CD4-positive, alpha-beta T cell (primary cell): ENCODE data around the gene GFER. TPM values are rescaled to one million over a fixed set of nuclear protein-coding genes. Genes with fewer than 3 reads are reported as not detected.

Source experiments
- ATAC-seq: fragments of 200-7000 bp; cut with Tn5 transposase; one replicate; pipeline ENCODE4 v1.10.0; 2022; ENCODE audit warnings: mild to moderate bottlenecking; ENCODE audit not compliant: poor library complexity
- CTCF ChIA-PET: fragments of 350-600 bp; sonication (Branson Sonifier 250); formaldehyde crosslinking; loops from one replicate; lab custom pipeline; 2021; ENCODE audit warnings: antibody characterized with exemption, inconsistent platforms; lab: Charles Lee
- POLR2A ChIA-PET: fragments of 350-600 bp; sonication (Branson Sonifier 250); formaldehyde crosslinking; loops from one replicate; lab custom pipeline; 2021; ENCODE audit warnings: antibody characterized with exemption, inconsistent platforms; lab: Charles Lee
- DNase-seq, 14 experiments: peaks; one replicate each; pipeline ENCODE4 v3.0.0-alpha.2; 2013 to 2020; ENCODE audit warnings: mixed read lengths in 2 of 14
- H3K27ac ChIP-seq, 2 donors: one replicate each; pipeline versions ENCODE4 v1.5.1 to v1.7.0; 2013; ENCODE audit warnings: low read length in 2 of 2, low read depth in 1 of 2, mild to moderate bottlenecking in 1 of 2
- H3K27me3 ChIP-seq, 2 experiments: 1 replicate in 1 of 2; 2 replicates in 1 of 2; pipeline versions ENCODE4 v1.6.1 to v1.7.0; 2013; ENCODE audit warnings: low read length in 2 of 2, control low read depth in 1 of 2, mild to moderate bottlenecking in 1 of 2, moderate library complexity in 1 of 2; ENCODE audit not compliant: insufficient read depth in 2 of 2, control insufficient read depth in 1 of 2
- H3K36me3 ChIP-seq: one replicate; pipeline ENCODE4 v1.6.1; 2013; ENCODE audit warnings: low read length, control low read depth; ENCODE audit not compliant: insufficient read depth
- H3K4me1 ChIP-seq: one replicate; pipeline ENCODE4 v1.6.1; 2013; ENCODE audit warnings: low read length, control low read depth; ENCODE audit not compliant: insufficient read depth
- H3K4me3 ChIP-seq: one replicate; pipeline ENCODE4 v1.5.1; 2013; ENCODE audit warnings: mild to moderate bottlenecking, low read length, moderate library complexity
- H3K9me3 ChIP-seq, 2 experiments: 1 replicate in 1 of 2; 2 replicates in 1 of 2; pipeline versions ENCODE4 v1.6.1 to v1.7.0; 2013; ENCODE audit warnings: low read length in 2 of 2, mild to moderate bottlenecking in 2 of 2, control low read depth in 1 of 2, moderate library complexity in 1 of 2; ENCODE audit not compliant: control insufficient read depth in 1 of 2, insufficient read depth in 1 of 2
- H3K27ac Mint-ChIP-seq: one replicate; pipeline ENCODE4 v1.8.0; 2020; ENCODE audit warnings: mixed read lengths
- H3K27me3 Mint-ChIP-seq: one replicate; pipeline ENCODE4 v1.8.0; 2021; ENCODE audit warnings: mixed read lengths
- H3K36me3 Mint-ChIP-seq: one replicate; pipeline ENCODE4 v1.8.0; 2021; ENCODE audit warnings: low read depth, mixed read lengths
- H3K4me1 Mint-ChIP-seq: one replicate; pipeline ENCODE4 v1.8.0; 2021; ENCODE audit warnings: low read depth, mixed read lengths
- H3K4me3 Mint-ChIP-seq: one replicate; pipeline ENCODE4 v1.8.0; 2020; ENCODE audit warnings: mild to moderate bottlenecking, mixed read lengths
- H3K9me3 Mint-ChIP-seq: one replicate; pipeline ENCODE4 v1.8.0; 2020; ENCODE audit warnings: mixed read lengths
- intact Hi-C, 2 experiments: fragments of 100-400 bp; cut with DNase I in 1 of 2; cut with micrococcal nuclease in 1 of 2; formaldehyde crosslinking; loops; one replicate each; pipeline versions ENCODE4 v1.15.1 to v1.9.0; 2023 to 2025; cut with DNase I, micrococcal nuclease
- total RNA-seq, 174 experiments: library from RNA in 2 of 174; stranded (reverse) in 2 of 174; gene quantifications; one replicate each; pipeline ENCODE4 v1.2.3 and lab custom pipeline; 2021 to 2026
- TF ChIP-seq, protein P1 (sequence below): fragments of 200-600 bp; IDR thresholded peaks from one replicate; pipeline ENCODE4 v1.8.0; 2022; ENCODE audit warnings: antibody characterized with exemption, mild to moderate bottlenecking

The GFER gene
- total RNA-seq, 2 experiments from 2014 or later: 14.5 TPM

DNA sequence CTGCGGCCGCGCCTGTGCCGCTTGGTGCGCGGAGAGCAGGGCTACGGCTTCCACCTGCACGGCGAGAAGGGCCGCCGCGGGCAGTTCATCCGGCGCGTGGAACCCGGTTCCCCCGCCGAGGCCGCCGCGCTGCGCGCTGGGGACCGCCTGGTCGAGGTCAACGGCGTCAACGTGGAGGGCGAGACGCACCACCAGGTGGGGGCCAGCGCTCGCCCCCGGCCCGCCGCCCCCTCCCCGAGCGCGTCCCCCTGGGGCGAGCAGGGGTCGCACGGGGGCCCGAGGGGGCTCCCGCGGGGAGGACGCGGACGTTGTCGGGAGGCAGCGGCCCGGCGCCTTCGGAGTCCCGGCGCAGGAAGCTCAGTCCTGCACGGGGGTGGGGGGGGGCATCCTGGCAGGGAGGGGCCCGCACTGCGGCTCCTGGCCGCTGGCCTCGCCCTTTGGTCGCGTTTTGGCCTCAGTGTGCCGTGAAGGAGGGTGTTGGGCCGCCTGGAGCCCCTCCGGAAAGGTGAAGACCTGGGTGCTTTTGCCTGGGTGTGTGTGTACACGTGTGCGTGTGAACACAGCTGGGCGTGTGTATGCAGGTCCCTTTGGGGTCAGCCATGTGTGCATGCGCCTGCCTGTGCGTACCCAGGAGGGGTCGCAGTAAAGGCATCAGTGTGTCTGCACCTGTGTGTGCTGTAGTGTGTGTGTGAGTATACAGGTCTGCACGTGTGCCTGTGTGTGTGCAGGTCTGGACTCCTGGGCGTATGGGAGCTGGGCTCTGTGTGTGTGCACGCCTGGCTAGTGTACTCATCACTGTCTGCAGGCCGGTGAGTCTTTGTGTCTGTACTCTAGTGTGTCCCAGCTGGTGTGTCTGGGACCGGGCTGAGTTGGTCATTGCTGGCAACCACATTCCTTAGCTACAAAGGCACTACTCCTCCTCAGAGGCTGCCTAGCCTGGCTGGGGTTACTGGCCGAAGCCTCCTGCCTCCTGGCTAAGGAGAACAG, 43.3 kb downstream of the GFER start:
- TF ChIP-seq, protein P1, sequence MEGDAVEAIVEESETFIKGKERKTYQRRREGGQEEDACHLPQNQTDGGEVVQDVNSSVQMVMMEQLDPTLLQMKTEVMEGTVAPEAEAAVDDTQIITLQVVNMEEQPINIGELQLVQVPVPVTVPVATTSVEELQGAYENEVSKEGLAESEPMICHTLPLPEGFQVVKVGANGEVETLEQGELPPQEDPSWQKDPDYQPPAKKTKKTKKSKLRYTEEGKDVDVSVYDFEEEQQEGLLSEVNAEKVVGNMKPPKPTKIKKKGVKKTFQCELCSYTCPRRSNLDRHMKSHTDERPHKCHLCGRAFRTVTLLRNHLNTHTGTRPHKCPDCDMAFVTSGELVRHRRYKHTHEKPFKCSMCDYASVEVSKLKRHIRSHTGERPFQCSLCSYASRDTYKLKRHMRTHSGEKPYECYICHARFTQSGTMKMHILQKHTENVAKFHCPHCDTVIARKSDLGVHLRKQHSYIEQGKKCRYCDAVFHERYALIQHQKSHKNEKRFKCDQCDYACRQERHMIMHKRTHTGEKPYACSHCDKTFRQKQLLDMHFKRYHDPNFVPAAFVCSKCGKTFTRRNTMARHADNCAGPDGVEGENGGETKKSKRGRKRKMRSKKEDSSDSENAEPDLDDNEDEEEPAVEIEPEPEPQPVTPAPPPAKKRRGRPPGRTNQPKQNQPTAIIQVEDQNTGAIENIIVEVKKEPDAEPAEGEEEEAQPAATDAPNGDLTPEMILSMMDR: no peak
- Mint-ChIP-seq H3K36me3 (no peaks in the 10 kb centered on the region), H3K4me1 (peaks cover 19% of the 10 kb centered on the region), H3K9me3 (no peaks in the 10 kb centered on the region), H3K4me3 (peak overlapping the region; percentile 80), H3K27ac (no peak overlapping the region), H3K27me3 (peaks cover 12% of the 10 kb centered on the region)
- intact Hi-C loops: loop anchor here in 1 of 2 experiments (5.0 to 10.0 kb wide), 2 partner anchors 227 to 460 kb away; partner anchors contain the start of gene ECI1
- Histone ChIP-seq H3K27me3 (peaks cover 2 to 5% of the 10 kb centered on the region in 2 experiments), H3K36me3 (no peaks in the 10 kb centered on the region), H3K9me3 (no peaks in the 10 kb centered on the region), H3K27ac (no peak overlapping the region), H3K4me1 (peaks cover 36% of the 10 kb centered on the region), H3K4me3 (peak overlapping the region; percentile 33)
- ChIA-PET CTCF (interaction anchor here (2.3 kb wide), 1 partner anchor 113 kb away, joined by 8 read pairs; no protein-coding TSS in a partner anchor), POLR2A (interaction anchor here (0.7 to 3.0 kb wide), 4 partner anchors 20 to 188 kb away, joined by 3 to 13 read pairs (median 3); partner anchors contain the start of genes NTHL1, PGP and TRAF7)
- DNase-seq (peak in 4 of 14 experiments; percentile 18 to 55 (median 36)), ATAC-seq (peak; percentile 7)

DNA sequence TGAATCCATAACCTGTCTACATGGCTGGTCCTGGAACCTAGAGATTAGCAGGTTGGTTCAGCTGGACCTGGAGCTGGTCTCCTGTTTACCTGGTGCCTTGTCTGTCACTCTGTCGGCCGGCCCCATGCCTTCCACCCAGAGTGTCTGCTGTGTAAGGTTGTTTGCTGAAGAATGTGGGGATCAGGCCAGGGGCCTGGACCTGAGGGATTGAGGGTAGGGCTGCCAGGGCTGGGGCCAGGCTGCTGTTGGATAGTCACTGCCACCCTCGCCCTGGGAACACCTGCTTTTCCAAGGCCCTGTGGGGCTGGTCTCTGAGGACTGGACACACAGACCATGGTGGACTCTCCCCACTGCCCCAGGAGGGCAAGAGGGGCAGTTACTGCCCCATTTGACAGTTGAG, 44.2 kb downstream of the GFER start:
- Mint-ChIP-seq H3K4me1 (peaks cover 15% of the 10 kb centered on the region), H3K9me3 (no peaks in the 10 kb centered on the region), H3K36me3 (no peaks in the 10 kb centered on the region), H3K27ac (no peak overlapping the region), H3K27me3 (peaks cover 4% of the 10 kb centered on the region), H3K4me3 (peak overlapping the region; percentile 80)
- H3K9me3 ChIP-seq: no peaks in the 10 kb centered on the region
- peaks cover 0 to 2% of the 10 kb centered on the region in 2 experiments for H3K27me3 ChIP-seq
- intact Hi-C loops: loop anchor here in 1 of 2 experiments (5.0 to 10.0 kb wide), 2 partner anchors 227 to 459 kb away; partner anchors contain the start of gene ECI1
- no peak overlapping the region for H3K4me3 ChIP-seq
- no peak overlapping the region for H3K27ac ChIP-seq
- ATAC-seq (no peak), DNase-seq (no peak)
- no peaks in the 10 kb centered on the region for H3K36me3 ChIP-seq
- TF ChIP-seq, protein P1: no peak
- ChIA-PET CTCF (interaction anchor here (2.3 kb wide), 1 partner anchor 112 kb away, joined by 8 read pairs; no protein-coding TSS in a partner anchor), POLR2A (interaction anchor here (1.5 kb wide), 1 partner anchor 187 kb away, joined by 3 read pairs; the partner anchor contains the start of gene PGP)
- H3K4me1 ChIP-seq: peaks cover 29% of the 10 kb centered on the region

DNA sequence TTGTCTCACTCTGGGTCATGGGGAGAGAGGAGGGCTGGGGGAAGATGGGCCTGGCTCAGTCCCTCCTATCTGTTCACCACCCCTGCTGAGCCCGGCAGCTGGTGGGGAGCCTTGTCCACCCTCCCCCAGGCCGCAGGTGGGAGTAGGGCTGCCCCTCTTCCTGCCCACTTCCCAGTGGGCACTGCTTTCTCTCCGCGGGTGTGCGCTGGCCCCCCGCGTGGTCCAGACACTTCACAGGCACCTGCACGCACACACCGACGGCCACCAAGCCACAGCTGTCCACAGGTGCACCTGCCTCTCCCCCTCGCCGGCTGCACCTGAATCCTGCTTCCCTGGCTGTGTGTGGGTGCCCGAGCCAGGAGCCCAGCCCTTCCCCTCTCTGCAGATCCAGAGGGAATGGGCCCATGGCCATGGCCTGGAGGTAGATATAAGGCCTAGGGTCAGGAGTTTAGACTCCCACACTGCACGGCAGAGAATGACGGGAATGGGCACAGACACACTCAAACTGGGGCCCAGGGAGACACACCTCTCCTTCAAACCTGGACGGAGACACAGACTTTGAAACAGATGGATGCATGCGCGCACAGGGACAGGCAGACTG, 44.7 kb downstream of the GFER start:
- peaks cover 29% of the 10 kb centered on the region for H3K4me1 ChIP-seq

More for the DNA sequence above, 44.7 kb downstream of the GFER start:
- no peak for ATAC-seq
- Histone ChIP-seq H3K27ac (no peak overlapping the region), H3K36me3 (no peaks in the 10 kb centered on the region), H3K9me3 (no peaks in the 10 kb centered on the region), H3K4me3 (no peak overlapping the region), H3K27me3 (peaks cover 0 to 2% of the 10 kb centered on the region in 2 experiments)
- CTCF ChIA-PET: interaction anchor here (2.3 kb wide), 1 partner anchor 112 kb away, joined by 8 read pairs; no protein-coding TSS in a partner anchor
- DNase-seq: no peak
- TF ChIP-seq, protein P1: no peak
- POLR2A ChIA-PET: interaction anchor here (1.5 kb wide), 1 partner anchor 186 kb away, joined by 3 read pairs; the partner anchor contains the start of gene PGP
- H3K4me1 Mint-ChIP-seq: peaks cover 11% of the 10 kb centered on the region
- H3K4me3 Mint-ChIP-seq: no peak overlapping the region
- H3K27ac Mint-ChIP-seq: no peak overlapping the region
- no peaks in the 10 kb centered on the region for H3K36me3 Mint-ChIP-seq
- no peaks in the 10 kb centered on the region for H3K9me3 Mint-ChIP-seq
- intact Hi-C loops: loop anchor here in 1 of 2 experiments (5.0 to 10.0 kb wide), 2 partner anchors 226 to 459 kb away; partner anchors contain the start of gene ECI1
- no peaks in the 10 kb centered on the region for H3K27me3 Mint-ChIP-seq
